ENCODE measurements around the gene RASIP1.
A peak's percentile ranks its signal among the peaks of the same experiment; 100 is the strongest.
"Not testable (repeated sequence)": the region's sequence is repeated elsewhere in the genome, so short reads cannot be mapped to it uniquely, and the experiment has no call there.

RASIP1 gene

GRCh38 chr19:48714759-48715675, 25.4 kb downstream of the RASIP1 start:
- intact Hi-C loops (cut with DNase I), result loop anchor here (5.0 kb wide), 1 partner anchor 38 kb away; no protein-coding TSS in a partner anchor
- no peak for DNase-seq

- intact Hi-C loops (cut with DNase I), result loop anchor here (5.0 kb wide), 1 partner anchor 37 kb away; no protein-coding TSS in a partner anchor
Measured at GRCh38 chr19:48713864-48714755, 26.3 kb downstream of the RASIP1 start.

GRCh38 chr19:48713041-48713863, 27.2 kb downstream of the RASIP1 start:
- DNase-seq, result no peak
- intact Hi-C loops (cut with DNase I), result loop anchor here (5.0 kb wide), 1 partner anchor 36 kb away; no protein-coding TSS in a partner anchor

More at GRCh38 chr19:48713864-48714755, 26.3 kb downstream of the RASIP1 start:
- peak; percentile 97 to 100 (median 99) for DNase-seq

GRCh38 chr19:48711106-48711662, 29.2 kb downstream of the RASIP1 start:
- intact Hi-C loops (cut with DNase I), result loop anchor here (5.0 kb wide), 1 partner anchor 34 kb away; no protein-coding TSS in a partner anchor
- DNase-seq, result no peak

- intact Hi-C loops (cut with DNase I), result no loop called here
- no peak for DNase-seq
Measured at GRCh38 chr19:48708471-48708870, 31.9 kb downstream of the RASIP1 start.

GRCh38 chr19:48705431-48705830, 35.0 kb downstream of the RASIP1 start:
- intact Hi-C loops (cut with DNase I), result no loop called here
- no peak for DNase-seq

- DNase-seq, result no peak
- intact Hi-C loops (cut with DNase I), result no loop called here
Measured at GRCh38 chr19:48703316-48703715, 37.1 kb downstream of the RASIP1 start.

- no peak for DNase-seq
- intact Hi-C loops (cut with DNase I), result no loop called here
Measured at GRCh38 chr19:48702701-48703100, 37.7 kb downstream of the RASIP1 start.

- intact Hi-C loops (cut with DNase I), result no loop called here
- DNase-seq, result no peak
Measured at GRCh38 chr19:48698046-48698445, 42.4 kb downstream of the RASIP1 start.

- intact Hi-C loops (cut with DNase I), result no loop called here
Measured at GRCh38 chr19:48696353-48697010, 43.9 kb downstream of the RASIP1 start.

GRCh38 chr19:48695743-48696352, 44.6 kb downstream of the RASIP1 start, which contains the start of gene FUT2:
FUT2 (plus strand) TSS chr19:48695971; CDS start chr19:48702957, 6,986 bp downstream.
- DNase-seq, result no peak
- intact Hi-C loops (cut with DNase I), result no loop called here

More at GRCh38 chr19:48696353-48697010, 43.9 kb downstream of the RASIP1 start:
- DNase-seq, result peak in 1 of 10 donors; percentile 84

GRCh38 chr19:48693629-48694028, 46.8 kb downstream of the RASIP1 start:
- DNase-seq; intact Hi-C loops (cut with DNase I): not testable (repeated sequence)

- intact Hi-C loops (cut with DNase I), result no loop called here
- peak in 1 of 10 donors; percentile 37 for DNase-seq
Measured at GRCh38 chr19:48689449-48689848, 51.0 kb downstream of the RASIP1 start.

GRCh38 chr19:48687776-48688175, 52.6 kb downstream of the RASIP1 start:
- intact Hi-C loops (cut with DNase I), result no loop called here
- no peak for DNase-seq

GRCh38 chr19:48686637-48687036, 53.8 kb downstream of the RASIP1 start:
- intact Hi-C loops (cut with DNase I); DNase-seq: not testable (repeated sequence)

GRCh38 chr19:48686088-48686487, 54.3 kb downstream of the RASIP1 start:
- no peak for DNase-seq
- intact Hi-C loops (cut with DNase I), result no loop called here

GRCh38 chr19:48685583-48685982, 54.8 kb downstream of the RASIP1 start:
- no peak for DNase-seq
- intact Hi-C loops (cut with DNase I), result no loop called here

- DNase-seq, result peak in 9 of 10 donors; percentile 45 to 93 (median 55)
- intact Hi-C loops (cut with DNase I), result no loop called here
Measured at GRCh38 chr19:48683349-48683748, 57.1 kb downstream of the RASIP1 start.

- peak in 9 of 10 donors; percentile 24 to 93 (median 68) for DNase-seq
- intact Hi-C loops (cut with DNase I), result no loop called here
Measured at GRCh38 chr19:48681127-48681470, 59.3 kb downstream of the RASIP1 start.

Data from posterior cingulate gyrus (tissue), 11 donors.